ENCODE measurements around the gene BRAT1. TPM values are rescaled to one million over a fixed set of nuclear protein-coding genes. Genes with fewer than 3 reads are reported as not detected.

BRAT1 gene
- total RNA-seq, 1 donor from 2014 or later: 30.5 TPM

DNA sequence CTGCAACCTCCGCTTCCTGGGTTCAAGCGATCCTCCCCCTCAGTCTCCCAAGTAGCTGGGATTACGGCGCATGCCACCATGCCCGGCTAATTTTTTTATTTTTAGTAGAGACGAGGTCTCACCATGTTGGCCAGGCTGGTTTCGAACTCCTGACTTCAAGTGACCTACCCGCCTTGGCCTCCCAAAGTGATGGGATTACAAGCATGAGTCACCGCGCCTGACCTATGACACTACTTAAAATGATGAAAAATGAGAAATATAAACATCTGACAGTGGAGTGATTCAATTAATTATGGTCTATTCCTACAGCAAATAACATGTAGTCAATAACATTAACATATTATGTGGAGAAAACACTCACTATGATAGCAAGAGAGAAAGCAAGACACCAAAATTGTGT is 2.2 kb downstream of the BRAT1 start:
- DNase-seq: no peak
- peaks cover 3% of the 10 kb centered on the region for H3K27me3 Mint-ChIP-seq (ENCODE audit: unreplicated experiment)
- H3K4me3 Mint-ChIP-seq (ENCODE audit: unreplicated experiment): peak overlapping the region; percentile 25
- no peak for TF ChIP-seq CTCF (IDR thresholded peaks at IDR 0.05; ENCODE audit: partially characterized antibody, unreplicated experiment)
- H3K36me3 Mint-ChIP-seq (ENCODE audit: unreplicated experiment): no peaks in the 10 kb centered on the region
- H3K4me1 Mint-ChIP-seq (ENCODE audit: low read depth, unreplicated experiment): peaks cover 5% of the 10 kb centered on the region
- peaks cover 10% of the 10 kb centered on the region for H3K9me3 Mint-ChIP-seq (ENCODE audit: unreplicated experiment)
- H3K27ac Mint-ChIP-seq (ENCODE audit: unreplicated experiment): no peak overlapping the region

- peaks cover 5% of the 10 kb centered on the region for H3K4me1 Mint-ChIP-seq (ENCODE audit: low read depth, unreplicated experiment)
- no peak overlapping the region for H3K27ac Mint-ChIP-seq (ENCODE audit: unreplicated experiment)
- no peak for TF ChIP-seq CTCF (IDR thresholded peaks at IDR 0.05; ENCODE audit: partially characterized antibody, unreplicated experiment)
- H3K27me3 Mint-ChIP-seq (ENCODE audit: unreplicated experiment): no peaks in the 10 kb centered on the region
- peaks cover 5% of the 10 kb centered on the region for H3K9me3 Mint-ChIP-seq (ENCODE audit: unreplicated experiment)
- no peak for DNase-seq
- no peaks in the 10 kb centered on the region for H3K36me3 Mint-ChIP-seq (ENCODE audit: unreplicated experiment)
- no peak overlapping the region for H3K4me3 Mint-ChIP-seq (ENCODE audit: unreplicated experiment)
These were observed 3.9 kb downstream of the BRAT1 start for GRCh38 chr7:2551418-2551817.

GRCh38 chr7:2546776-2547586 is 8.3 kb downstream of the BRAT1 start:
- H3K4me3 Mint-ChIP-seq (ENCODE audit: unreplicated experiment): no peak overlapping the region
- H3K4me1 Mint-ChIP-seq (ENCODE audit: low read depth, unreplicated experiment): no peaks in the 10 kb centered on the region
- TF ChIP-seq CTCF (IDR thresholded peaks at IDR 0.05; ENCODE audit: partially characterized antibody, unreplicated experiment): no peak
- H3K9me3 Mint-ChIP-seq (ENCODE audit: unreplicated experiment): peaks cover 1% of the 10 kb centered on the region
- no peak for DNase-seq
- H3K27ac Mint-ChIP-seq (ENCODE audit: unreplicated experiment): no peak overlapping the region
- H3K36me3 Mint-ChIP-seq (ENCODE audit: unreplicated experiment): no peaks in the 10 kb centered on the region
- peaks cover 2% of the 10 kb centered on the region for H3K27me3 Mint-ChIP-seq (ENCODE audit: unreplicated experiment)

GRCh38 chr7:2545746-2546425 is 9.4 kb downstream of the BRAT1 start:
- peaks cover 2% of the 10 kb centered on the region for H3K27me3 Mint-ChIP-seq (ENCODE audit: unreplicated experiment)

More at GRCh38 chr7:2545746-2546425, 9.4 kb downstream of the BRAT1 start:
- Mint-ChIP-seq H3K4me1 (ENCODE audit: low read depth, unreplicated experiment) (no peaks in the 10 kb centered on the region), H3K4me3 (ENCODE audit: unreplicated experiment) (no peak overlapping the region), H3K36me3 (ENCODE audit: unreplicated experiment) (no peaks in the 10 kb centered on the region), H3K27ac (ENCODE audit: unreplicated experiment) (no peak overlapping the region), H3K9me3 (ENCODE audit: unreplicated experiment) (peaks cover 1% of the 10 kb centered on the region)
- no peak for TF ChIP-seq CTCF (IDR thresholded peaks at IDR 0.05; ENCODE audit: partially characterized antibody, unreplicated experiment)
- DNase-seq: peak; percentile 5
